H1 (cell line): Measurements from ENCODE around the gene RPS6KC1. TPM values are rescaled to one million over a fixed set of nuclear protein-coding genes. Genes with fewer than 3 reads are reported as not detected.

ENCODE experiments used
- CTCF ChIA-PET: fragments of 300-600 bp; sonication (Branson Sonifier 250); formaldehyde crosslinking; loops from one replicate; lab custom pipeline; 2021; ENCODE audit not compliant: partially characterized antibody; lab: Charles Lee
- POLR2A ChIA-PET: fragments of 300-600 bp; sonication (Branson Sonifier 250); formaldehyde crosslinking; loops from one replicate; lab custom pipeline; 2021; ENCODE audit warnings: inconsistent platforms; ENCODE audit not compliant: partially characterized antibody; lab: Charles Lee
- DNase-seq, 2 experiments: peaks; one replicate each; pipeline versions ENCODE4 v3.0.0 to v3.0.0-alpha.2; 2010 to 2022; ENCODE audit warnings: low spot score in 2 of 2, low read depth in 1 of 2, mixed read lengths in 1 of 2
- FAIRE-seq: peaks from 2 replicates; lab custom pipeline; 2011; peaks lifted over from hg19 to GRCh38; lab: Jason Lieb, UNC
- H2AFZ ChIP-seq: 2 replicates; pipeline ENCODE4 v1.8.1; 2012; ENCODE audit warnings: low read length, inconsistent platforms
- H2AK5ac ChIP-seq: 2 replicates; pipeline ENCODE4 v1.6.1; 2013; ENCODE audit warnings: low read depth, low read length
- H2BK120ac ChIP-seq: replicated peaks from 2 replicates; pipeline ENCODE3; 2013; ENCODE audit warnings: low read depth, low read length, inconsistent platforms
- H2BK12ac ChIP-seq: 2 replicates; pipeline ENCODE4 v1.6.1; 2013; ENCODE audit warnings: low read depth, low read length
- H2BK15ac ChIP-seq: 2 replicates; pipeline ENCODE4 v1.6.1; 2013; ENCODE audit warnings: low read length
- H2BK20ac ChIP-seq: 2 replicates; pipeline ENCODE4 v1.6.1; 2013; ENCODE audit warnings: low read length
- H2BK5ac ChIP-seq: 2 replicates; pipeline ENCODE4 v1.6.1; 2013; ENCODE audit warnings: low read depth, low read length
- H3K14ac ChIP-seq: 2 replicates; pipeline ENCODE4 v1.6.1; 2013; ENCODE audit warnings: inconsistent platforms; ENCODE audit not compliant: insufficient read length
- H3K18ac ChIP-seq: 2 replicates; pipeline ENCODE4 v1.6.1; 2013; ENCODE audit warnings: low read length; ENCODE audit errors: extremely low read depth
- H3K23ac ChIP-seq: 2 replicates; pipeline ENCODE4 v1.6.1; 2013; ENCODE audit warnings: inconsistent platforms; ENCODE audit not compliant: insufficient read length
- H3K23me2 ChIP-seq: 2 replicates; pipeline ENCODE4 v1.6.1; 2013; ENCODE audit warnings: low read depth, low read length
- H3K27ac ChIP-seq: 2 replicates; pipeline ENCODE4 v1.6.1; 2011; ENCODE audit warnings: low read depth, low read length, inconsistent platforms
- H3K27me3 ChIP-seq, 4 experiments: replicated peaks in 1 of 4; 1 replicate in 1 of 4; 2 replicates in 3 of 4; pipeline versions ENCODE4 v1.6.1 to v1.8.1; 2011 to 2013; ENCODE audit warnings: low read length in 3 of 4, mild to moderate bottlenecking in 3 of 4, inconsistent platforms in 2 of 4, mixed read lengths in 2 of 4, moderate library complexity in 1 of 4; ENCODE audit not compliant: control insufficient read depth in 3 of 4, insufficient read depth in 3 of 4; ENCODE audit errors: extremely low read depth in 1 of 4
- H3K36me3 ChIP-seq, 4 experiments: 2 replicates each; pipeline versions ENCODE4 v1.6.1 to v1.8.1; 2011 to 2013; ENCODE audit warnings: mild to moderate bottlenecking in 4 of 4, low read length in 3 of 4, moderate library complexity in 2 of 4, control low read depth in 1 of 4, inconsistent platforms in 1 of 4; ENCODE audit not compliant: insufficient read depth in 4 of 4, control insufficient read depth in 2 of 4
- H3K4ac ChIP-seq: replicated peaks from 2 replicates; pipeline ENCODE3; 2013; ENCODE audit warnings: low read length, low read depth, mixed read lengths, inconsistent platforms; ENCODE audit not compliant: insufficient read length
- H3K4me1 ChIP-seq, 4 experiments: replicated peaks in 1 of 4; 1 replicate in 1 of 4; 2 replicates in 3 of 4; pipeline versions ENCODE4 v1.6.1 to v1.8.1; 2011 to 2013; ENCODE audit warnings: low read length in 3 of 4, inconsistent platforms in 2 of 4, mixed read lengths in 1 of 4; ENCODE audit not compliant: insufficient read depth in 4 of 4, control insufficient read depth in 3 of 4
- H3K4me2 ChIP-seq, 2 experiments: 2 replicates each; pipeline versions ENCODE4 v1.6.1 to v1.8.1; 2011 to 2013; ENCODE audit warnings: low read depth in 2 of 2, low read length in 2 of 2, control low read depth in 1 of 2, inconsistent platforms in 1 of 2, mild to moderate bottlenecking in 1 of 2; ENCODE audit not compliant: insufficient read depth in 1 of 2
- H3K4me3 ChIP-seq, 4 experiments: fragments of 200-600, 300-600 bp in 1 of 4; sonication (generic), shearing (Covaris generic), sonication (Bioruptor Twin) in 1 of 4; 2 replicates each; pipeline versions ENCODE4 v1.5.1 to v1.8.1; 2011 to 2016; ENCODE audit warnings: low read length in 4 of 4, low read depth in 3 of 4, control low read depth in 2 of 4, inconsistent platforms in 2 of 4, mild to moderate bottlenecking in 2 of 4, mixed read lengths in 1 of 4, moderate library complexity in 1 of 4; ENCODE audit not compliant: insufficient read depth in 2 of 4; ENCODE audit errors: extremely low read depth in 1 of 4
- H3K56ac ChIP-seq: replicated peaks from 2 replicates; pipeline ENCODE3; 2013; ENCODE audit warnings: low read depth, mild to moderate bottlenecking, mixed read lengths, low read length, inconsistent platforms; ENCODE audit not compliant: insufficient read length
- H3K79me1 ChIP-seq: 2 replicates; pipeline ENCODE4 v1.6.1; 2013; ENCODE audit warnings: low read depth, low read length, control low read depth
- H3K79me2 ChIP-seq, 2 experiments: 2 replicates each; pipeline versions ENCODE4 v1.6.1 to v1.8.1; 2012 to 2013; ENCODE audit warnings: low read length in 2 of 2, mild to moderate bottlenecking in 2 of 2, inconsistent platforms in 1 of 2; ENCODE audit not compliant: insufficient read depth in 2 of 2, control insufficient read depth in 1 of 2
- H3K9ac ChIP-seq, 4 experiments: replicated peaks in 1 of 4; 1 replicate in 1 of 4; 2 replicates in 3 of 4; pipeline versions ENCODE4 v1.6.1 to v1.8.1; 2011 to 2013; ENCODE audit warnings: low read depth in 3 of 4, low read length in 3 of 4, control low read depth in 2 of 4, mild to moderate bottlenecking in 2 of 4, moderate library complexity in 2 of 4, inconsistent platforms in 1 of 4; ENCODE audit errors: extremely low read depth in 1 of 4
- H3K9me3 ChIP-seq, 2 experiments: 2 replicates each; pipeline versions ENCODE4 v1.6.1 to v1.8.1; 2012 to 2013; ENCODE audit warnings: mild to moderate bottlenecking in 2 of 2, moderate library complexity in 2 of 2, control low read depth in 1 of 2, inconsistent platforms in 1 of 2, low read depth in 1 of 2, low read length in 1 of 2, mixed read lengths in 1 of 2; ENCODE audit not compliant: insufficient read depth in 2 of 2
- H4K20me1 ChIP-seq, 2 experiments: replicated peaks in 1 of 2; 2 replicates each; pipeline versions ENCODE3 to v1.8.1; 2011 to 2013; ENCODE audit warnings: inconsistent platforms in 2 of 2, low read length in 2 of 2, mild to moderate bottlenecking in 1 of 2; ENCODE audit not compliant: insufficient read depth in 2 of 2, control insufficient read depth in 1 of 2
- H4K5ac ChIP-seq: 2 replicates; pipeline ENCODE4 v1.6.1; 2013; ENCODE audit warnings: low read length, low read depth, mixed read lengths, inconsistent platforms; ENCODE audit not compliant: insufficient read length
- H4K8ac ChIP-seq: 2 replicates; pipeline ENCODE4 v1.8.0; 2013; ENCODE audit warnings: mild to moderate bottlenecking, moderate library complexity, low read length, inconsistent platforms; ENCODE audit not compliant: insufficient read depth; ENCODE audit errors: extremely low read depth
- H4K91ac ChIP-seq: replicated peaks from 2 replicates; pipeline ENCODE3; 2013; ENCODE audit warnings: low read length, mixed read lengths, inconsistent platforms; ENCODE audit not compliant: insufficient read length
- CHD1 ChIP-seq: IDR thresholded peaks from 2 replicates; pipeline ENCODE4 v1.6.1; 2012; ENCODE audit warnings: low read depth, low read length, improper control_type of control experiment
- EP300 ChIP-seq, 2 experiments: IDR thresholded peaks; 1 replicate in 1 of 2; 2 replicates in 1 of 2; pipeline ENCODE4 v1.6.1; 2011 to 2012; ENCODE audit warnings: low read depth in 2 of 2, low read length in 2 of 2, mild to moderate bottlenecking in 2 of 2, borderline replicate concordance in 1 of 2, inconsistent platforms in 1 of 2, moderate library complexity in 1 of 2
- GABPA ChIP-seq: IDR thresholded peaks from 2 replicates; pipeline ENCODE4 v1.6.1; 2011; ENCODE audit warnings: mild to moderate bottlenecking, low read length, moderate library complexity, borderline replicate concordance; ENCODE audit not compliant: insufficient read depth
- RAD21 ChIP-seq, 2 experiments: IDR thresholded peaks in 1 of 2; conservative IDR thresholded peaks in 1 of 2; 2 replicates each; pipeline ENCODE4 v1.6.1; 2011; ENCODE audit warnings: low read depth in 2 of 2, low read length in 2 of 2, improper control_type of control experiment in 1 of 2, inconsistent platforms in 1 of 2, mild to moderate bottlenecking in 1 of 2, moderate library complexity in 1 of 2
- TAF1 ChIP-seq: IDR thresholded peaks from 2 replicates; pipeline ENCODE4 v1.6.1; 2011; ENCODE audit warnings: mild to moderate bottlenecking, low read depth, low read length
- WGBS, 2 experiments: shearing (Covaris generic) in 1 of 2; methylation state at CpG; one replicate each; pipeline versions ENCODE4 v1.1.6 to v1.1.7; 2013 to 2015; ENCODE audit warnings: low lambda C conversion rate in 2 of 2, mixed read lengths in 2 of 2, inconsistent platforms in 1 of 2, low coverage in 1 of 2, missing lambda C conversion rate in 1 of 2; ENCODE audit not compliant: insufficient replicate concordance in 2 of 2, insufficient coverage in 1 of 2, insufficient read length in 1 of 2; ENCODE audit errors: extremely low coverage in 1 of 2, missing lambda C conversion rate in 1 of 2; 5-methylcytosine and 5-hydroxymethylcytosine counted together
- polyA plus RNA-seq, 7 experiments: library from polyadenylated mRNA; depleted of rRNA in 3 of 7; stranded (reverse) in 5 of 7; unstranded in 2 of 7; fragments of >200 nt in 5 of 7; fragments of 200-250 nt in 2 of 7; gene quantifications; 1 replicate in 5 of 7; 2 replicates in 1 of 7; 4 replicates in 1 of 7; pipeline versions ENCODE4 v1.2.1 to v1.2.3, GENCODE V29; 2011 to 2013; ENCODE audit warnings: missing spikeins in 2 of 7, mixed read lengths in 2 of 7
- total RNA-seq: library from RNA; stranded (reverse); fragmentation: NEBNext Ultra II Directional; extraction: Animal tissue kit (Norgen Biotek cat#: 25700); gene quantifications from 2 replicates; pipeline ENCODE4 v1.2.1, GENCODE V29; 2021

Gene RPS6KC1
- total and polyA plus RNA-seq, 2 of the 8 experiments (the other 6 are each of a cell fraction or from before 2014, with no cell fraction given) = 4.9 to 17.6 TPM

GRCh38 chr1:213250446-213250845, 199.4 kb downstream of the RPS6KC1 start:
- Histone ChIP-seq H4K8ac (no peak overlapping the region), H2BK20ac (no peak overlapping the region), H2BK12ac (no peak overlapping the region), H3K56ac (no peak overlapping the region), H4K5ac (no peak overlapping the region), H3K4me3 (no peak overlapping the region), H3K79me1 (no peaks in the 10 kb centered on the region), H3K4me1 (peaks cover 0 to 4% (median 0%) of the 10 kb centered on the region in 4 experiments; a peak in 1 of 7 replicates), H3K9ac (no peak overlapping the region), H2AFZ (no peak overlapping the region), H2BK15ac (no peak overlapping the region), H2BK120ac (no peak overlapping the region), H3K9me3 (no peaks in the 10 kb centered on the region), H3K23me2 (no peaks in the 10 kb centered on the region), H3K14ac (no peak overlapping the region), H3K4me2 (no peak overlapping the region), H3K36me3 (no peaks in the 10 kb centered on the region), H3K18ac (no peak overlapping the region), H4K91ac (no peak overlapping the region), H3K23ac (no peak overlapping the region), H3K79me2 (no peaks in the 10 kb centered on the region), H4K20me1 (no peaks in the 10 kb centered on the region), H2BK5ac (no peak overlapping the region), H3K27ac (no peak overlapping the region), H2AK5ac (no peak overlapping the region), H3K27me3 (no peaks in the 10 kb centered on the region), H3K4ac (no peak overlapping the region)
- 92% methylated on average over 3 of the region's 3 CpGs; no CpG with 5 or more reads in 1 of the 2 experiments for WGBS, 2 experiments
- FAIRE-seq (no peak), DNase-seq (no peak)
- POLR2A ChIA-PET = no interaction called here
- CTCF ChIA-PET = interaction anchor here (0.6 to 1.0 kb wide), 2 partner anchors 8 to 292 kb away, joined by 3 to 4 read pairs; no protein-coding TSS in a partner anchor
- TF ChIP-seq TAF1 (no peak), RAD21 (IDR thresholded peaks at IDR 0.05 in 1 of 2, conservative IDR thresholded peaks at IDR 0.05 in 1 of 2; ENCODE audit: low read depth in 2 of 2, low read length in 2 of 2) (no peak), CHD1 (no peak), GABPA (no peak), EP300 (IDR thresholded peaks at IDR 0.05; ENCODE audit: borderline replicate concordance in 1 of 2, low read depth in 2 of 2, low read length in 2 of 2) (no peak)
